ENCODE data around the gene FGF16.

The FGF16 gene

GRCh38 chrX:77444545-77444944 is 2.6 kb upstream of the FGF16 start:
- no peak for TF ChIP-seq CTCF (IDR thresholded peaks at IDR 0.05; ENCODE audit: insufficient read depth, missing control alignments)
- DNase-seq (ENCODE audit: insufficient read length, low spot score) (no peak), FAIRE-seq (no peak)

- no peak for TF ChIP-seq CTCF (IDR thresholded peaks at IDR 0.05; ENCODE audit: insufficient read depth, missing control alignments)
- FAIRE-seq, result no peak
- DNase-seq (ENCODE audit: insufficient read length, low spot score), result no peak
Observed at GRCh38 chrX:77446029-77446585, 1.1 kb upstream of the FGF16 start.

- no peak for TF ChIP-seq CTCF (IDR thresholded peaks at IDR 0.05; ENCODE audit: insufficient read depth, missing control alignments)
- FAIRE-seq (no peak), DNase-seq (ENCODE audit: insufficient read length, low spot score) (no peak)
Observed at GRCh38 chrX:77447653-77448569, 722 bp downstream of the FGF16 start.

- TF ChIP-seq CTCF (IDR thresholded peaks at IDR 0.05; ENCODE audit: insufficient read depth, missing control alignments), result no peak
- FAIRE-seq, result no peak
- DNase-seq (ENCODE audit: insufficient read length, low spot score), result no peak
Observed at GRCh38 chrX:77450415-77450814, 3.2 kb downstream of the FGF16 start.

GRCh38 chrX:77450996-77451395 is 3.8 kb downstream of the FGF16 start:
- TF ChIP-seq CTCF (IDR thresholded peaks at IDR 0.05; ENCODE audit: insufficient read depth, missing control alignments), result no peak
- FAIRE-seq (no peak), DNase-seq (ENCODE audit: insufficient read length, low spot score) (no peak)

- FAIRE-seq (no peak), DNase-seq (ENCODE audit: insufficient read length, low spot score) (no peak)
- TF ChIP-seq CTCF (IDR thresholded peaks at IDR 0.05; ENCODE audit: insufficient read depth, missing control alignments), result no peak
Observed at GRCh38 chrX:77453190-77453589, 6.0 kb downstream of the FGF16 start.

GRCh38 chrX:77455437-77455836 is 8.2 kb downstream of the FGF16 start:
- TF ChIP-seq CTCF (IDR thresholded peaks at IDR 0.05; ENCODE audit: insufficient read depth, missing control alignments), result no peak
- FAIRE-seq, result no peak
- DNase-seq (ENCODE audit: insufficient read length, low spot score), result no peak
